NCI-H345 (cell line): ENCODE data around the gene NQO2.
A peak's percentile ranks its signal among the peaks of the same experiment; 100 is the strongest.
"Not testable (repeated sequence)": the region's sequence is repeated elsewhere in the genome, so short reads cannot be mapped to it uniquely, and the experiment has no call there.

Source experiments
- DNase-seq: peaks from one replicate; lab custom pipeline; 2025; lab: John Stamatoyannopoulos, UW

The NQO2 gene

DNA sequence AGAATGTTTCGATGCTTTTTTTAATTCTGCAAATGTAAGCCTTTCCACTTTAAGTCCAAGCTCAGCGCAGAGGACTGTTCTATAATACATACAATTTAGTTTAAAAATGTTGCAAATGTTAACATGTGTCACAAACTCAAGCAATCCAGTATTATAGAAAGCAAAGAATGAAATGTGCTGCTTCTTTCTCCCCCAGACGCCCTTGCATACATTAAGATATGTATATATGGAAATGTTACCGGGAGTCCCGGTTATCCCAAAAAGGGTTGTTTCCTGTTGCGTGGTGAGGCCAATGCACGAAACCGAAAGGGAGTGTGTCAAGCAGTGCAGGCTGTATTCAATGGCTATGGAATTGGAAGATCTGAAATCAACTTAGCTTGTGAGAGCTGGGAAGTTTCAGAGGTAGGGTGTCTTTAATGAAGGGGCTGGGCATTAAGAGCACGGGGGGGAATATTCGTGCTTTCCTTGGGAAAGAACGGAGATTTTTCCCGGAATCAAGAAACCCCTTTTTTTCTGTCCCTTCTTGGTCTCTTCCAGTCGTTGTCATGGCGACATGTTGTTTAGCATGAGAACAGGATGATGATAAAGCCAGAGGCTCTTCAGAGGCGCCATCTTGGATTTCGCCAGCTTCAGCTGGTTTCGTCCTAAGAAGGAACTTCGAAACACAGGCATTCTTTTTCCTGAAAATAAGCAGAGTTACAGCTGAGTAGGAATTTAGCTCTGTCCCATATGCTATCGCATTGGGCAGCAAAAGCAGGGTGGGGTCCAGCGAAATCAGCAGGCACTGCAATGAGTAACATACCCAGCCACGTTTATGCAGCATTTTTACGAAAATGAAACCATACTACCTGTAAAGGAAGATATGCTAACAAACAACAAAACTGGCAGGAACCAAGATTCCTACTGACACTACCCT is 10.1 kb upstream of the NQO2 start:
- DNase-seq = peak; percentile 76

DNA sequence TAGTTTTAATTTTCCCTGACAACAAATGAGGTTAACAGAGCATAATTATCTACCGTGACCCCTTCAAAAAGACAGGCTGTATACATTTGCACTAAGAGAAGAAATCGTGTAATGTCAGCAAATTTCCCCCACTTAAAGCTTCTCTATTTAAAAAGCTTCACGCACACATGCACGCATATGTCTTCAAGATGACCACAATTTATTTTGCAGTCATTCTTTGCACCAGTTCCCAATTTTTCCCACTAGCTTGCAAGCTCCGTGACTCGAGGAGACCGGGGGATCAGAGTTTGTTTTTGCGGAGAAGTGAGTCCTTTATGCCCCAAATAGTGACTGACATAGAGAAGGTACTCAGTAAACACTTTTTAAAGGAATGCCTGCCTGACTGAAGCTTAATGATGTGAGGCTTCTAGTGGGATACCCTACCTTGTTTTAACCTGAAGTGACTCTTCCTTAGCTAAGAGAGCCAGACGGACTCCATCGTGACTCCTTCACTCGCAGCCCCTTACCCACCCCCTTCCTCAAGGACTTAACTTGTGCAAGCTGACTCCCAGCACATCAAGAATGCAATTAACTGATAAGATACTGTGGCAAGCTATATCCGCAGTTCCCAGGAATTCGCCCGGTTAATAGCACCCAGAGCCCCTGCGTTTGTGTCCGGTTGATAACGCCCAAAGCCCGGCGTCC is 9.3 kb upstream of the NQO2 start:
- no peak for DNase-seq

DNA sequence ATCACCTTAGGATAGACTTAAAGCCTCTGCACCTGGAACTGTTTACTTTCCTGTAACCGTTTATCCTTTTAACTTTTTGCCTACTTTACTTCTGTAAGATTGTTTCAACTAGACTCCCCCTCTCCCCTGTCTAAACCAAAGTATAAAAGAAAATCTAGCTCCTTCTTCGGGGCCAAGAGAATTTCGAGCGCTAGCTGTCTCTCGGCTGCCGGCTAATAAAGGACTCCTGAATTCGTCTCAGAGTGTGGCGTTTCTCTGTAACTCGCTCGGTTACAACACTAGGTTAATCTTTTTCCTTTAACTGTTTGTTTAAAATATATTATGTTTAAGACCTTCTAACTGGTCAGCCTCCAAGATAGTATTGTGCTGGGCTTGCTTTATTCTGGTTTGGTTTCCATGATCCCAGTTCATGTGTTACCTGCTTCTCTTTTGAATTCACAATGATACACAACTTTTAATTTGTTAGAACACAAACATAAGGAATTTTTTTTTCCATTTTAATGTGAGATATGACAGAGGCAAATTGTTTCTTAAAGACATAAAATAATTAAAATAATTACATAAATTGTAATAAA is 8.7 kb upstream of the NQO2 start:
- DNase-seq = no peak

DNA sequence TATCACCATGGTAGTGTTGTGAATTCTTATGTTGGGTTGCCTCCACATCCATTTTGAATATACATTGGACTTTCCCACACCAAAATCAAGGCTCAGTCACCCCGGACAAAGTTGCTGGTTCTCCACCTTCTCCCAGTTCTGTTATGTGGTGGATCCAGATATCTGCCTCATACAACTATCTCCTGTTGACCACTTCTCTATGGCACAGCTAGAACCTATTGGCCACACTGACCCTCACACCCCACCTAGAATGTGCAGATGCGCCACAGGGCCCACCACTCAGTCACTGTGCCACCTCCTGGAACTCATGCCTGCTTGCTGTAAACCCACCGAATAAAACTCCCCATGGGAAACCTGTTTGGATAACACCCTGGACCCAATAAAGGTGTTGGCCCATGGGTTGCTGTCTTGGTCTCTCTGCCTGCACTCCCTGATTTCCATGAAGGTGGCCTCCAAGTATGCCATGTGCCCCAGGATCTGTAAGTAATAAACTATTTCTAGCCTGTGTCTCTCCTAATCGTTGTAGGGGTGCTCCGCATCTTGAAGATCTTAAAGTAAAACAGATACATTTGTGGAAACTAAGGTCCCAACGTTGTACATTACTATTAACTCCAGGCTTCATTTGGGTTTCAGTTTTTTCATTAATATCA is 7.2 kb upstream of the NQO2 start:
- no peak for DNase-seq

DNA sequence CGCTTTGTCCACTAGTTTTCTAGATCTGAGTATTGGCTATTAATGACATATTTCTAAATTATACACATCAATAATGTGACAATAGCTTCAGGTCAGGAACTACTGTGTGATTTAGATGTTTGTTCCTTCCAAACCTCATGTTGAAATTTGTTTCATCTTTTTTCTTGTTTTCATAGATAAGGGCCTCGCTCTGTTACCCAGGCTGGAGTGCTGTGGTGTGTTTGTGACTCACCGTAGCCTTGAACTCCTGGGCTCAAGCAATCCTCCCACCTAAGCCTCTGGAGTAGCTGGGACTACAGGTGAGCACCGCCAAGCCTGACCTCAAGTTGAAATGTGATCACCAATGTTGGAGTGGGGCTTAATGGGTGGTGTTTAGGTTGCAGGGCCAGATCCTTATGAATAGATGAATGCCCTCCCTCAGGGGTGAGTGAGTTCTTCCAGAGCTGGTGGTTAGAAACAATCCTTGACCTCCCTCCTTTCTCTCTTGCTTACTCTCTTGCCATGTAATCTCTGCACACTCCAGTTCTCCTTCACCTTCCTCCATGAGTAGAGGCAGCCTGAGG is 5.9 kb upstream of the NQO2 start:
- no peak for DNase-seq

DNA sequence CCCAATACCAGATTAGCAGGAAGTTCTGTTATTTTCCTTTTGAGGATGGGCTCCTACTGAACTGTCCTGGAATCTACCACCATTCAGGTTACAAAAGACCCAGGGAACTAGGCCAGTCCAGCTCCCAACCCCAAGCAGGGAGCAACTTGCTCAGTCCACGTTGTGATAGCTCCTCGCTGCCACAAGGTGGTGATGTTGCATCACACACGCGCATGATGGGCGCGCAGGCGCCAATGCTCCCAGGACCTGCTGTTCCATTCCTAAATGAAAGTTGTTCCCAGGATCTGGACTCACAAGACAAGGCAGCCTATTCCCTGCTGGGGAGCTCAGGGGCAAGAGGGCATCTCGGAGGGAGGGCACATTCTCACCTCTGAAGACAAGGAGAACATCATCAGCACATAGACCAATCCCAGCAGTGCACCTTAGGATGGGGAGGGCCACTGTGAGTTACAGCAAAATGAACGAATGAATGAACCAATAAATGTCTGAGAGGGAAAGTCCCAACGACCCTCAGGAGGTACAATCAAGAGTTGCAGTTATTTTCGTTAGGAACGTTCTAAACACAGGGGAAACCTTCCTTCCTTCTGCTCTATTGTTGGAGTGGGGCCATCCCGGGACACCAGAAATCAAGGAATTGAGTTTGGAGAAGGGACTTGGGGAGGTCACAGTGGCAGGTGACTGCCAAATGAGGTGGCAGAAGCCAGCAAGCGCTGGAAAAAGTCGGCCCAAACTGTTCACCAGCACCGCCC is 1.3 kb upstream of the NQO2 start:
- DNase-seq = not testable (repeated sequence)

DNA sequence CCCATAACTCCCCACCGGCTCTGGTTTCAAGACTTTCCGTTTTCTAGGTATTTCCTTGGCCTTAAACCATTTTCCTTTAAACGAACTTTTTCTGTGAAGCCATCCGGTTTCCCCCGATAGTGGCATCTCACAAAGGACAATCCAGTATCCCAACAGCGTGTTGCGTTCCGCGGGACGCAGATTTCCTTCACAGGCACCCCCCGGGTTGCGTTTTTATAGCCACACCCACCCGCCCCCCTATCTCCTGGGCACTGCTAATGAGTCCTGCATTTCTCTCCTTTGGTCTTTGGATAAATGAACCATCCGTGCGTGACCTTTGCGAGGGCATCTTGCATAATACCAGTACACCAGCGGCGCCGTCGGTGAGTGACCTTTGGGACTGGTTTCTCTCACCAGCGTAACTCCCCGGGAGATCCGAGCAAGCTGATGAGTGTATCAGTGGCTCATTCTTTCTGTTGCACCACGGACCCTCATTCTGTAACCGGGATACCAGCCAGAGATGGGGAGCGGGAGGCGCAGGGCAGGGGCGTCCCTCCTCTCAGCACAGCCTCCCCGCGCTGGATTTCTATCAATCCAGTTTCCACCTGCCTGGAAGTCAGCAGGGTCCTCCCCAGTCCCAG is 586 bp upstream of the NQO2 start:
- peak; percentile 22 for DNase-seq

DNA sequence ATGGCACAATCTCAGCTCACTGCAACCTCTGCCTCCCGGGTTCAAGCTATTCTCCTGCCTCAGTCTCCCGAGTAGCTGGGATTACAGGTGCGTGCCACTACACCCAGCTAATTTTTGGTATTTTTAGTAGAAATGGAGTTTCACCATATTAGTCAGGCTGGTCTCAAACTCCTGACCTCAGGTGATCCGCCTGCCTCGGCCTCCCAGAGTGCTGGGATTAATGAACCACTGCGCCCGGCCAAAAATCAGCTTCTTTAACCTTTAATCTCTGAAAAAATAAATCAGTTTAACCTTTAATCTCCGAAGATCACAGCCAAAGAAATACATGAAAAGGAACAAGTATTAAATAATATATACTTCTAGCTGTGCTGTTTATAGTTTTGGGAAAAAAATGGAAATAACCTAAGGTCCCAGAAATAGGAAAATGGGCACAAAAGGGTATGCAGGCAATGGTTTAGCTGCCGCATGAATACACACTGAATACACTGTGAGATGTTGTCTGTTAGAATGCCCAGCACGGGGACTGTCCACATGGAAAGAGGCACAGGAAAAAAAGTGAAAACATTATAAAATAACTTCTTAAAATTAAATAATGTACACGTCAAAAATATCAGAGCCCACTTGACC is 1.6 kb downstream of the NQO2 start:
- DNase-seq = no peak

DNA sequence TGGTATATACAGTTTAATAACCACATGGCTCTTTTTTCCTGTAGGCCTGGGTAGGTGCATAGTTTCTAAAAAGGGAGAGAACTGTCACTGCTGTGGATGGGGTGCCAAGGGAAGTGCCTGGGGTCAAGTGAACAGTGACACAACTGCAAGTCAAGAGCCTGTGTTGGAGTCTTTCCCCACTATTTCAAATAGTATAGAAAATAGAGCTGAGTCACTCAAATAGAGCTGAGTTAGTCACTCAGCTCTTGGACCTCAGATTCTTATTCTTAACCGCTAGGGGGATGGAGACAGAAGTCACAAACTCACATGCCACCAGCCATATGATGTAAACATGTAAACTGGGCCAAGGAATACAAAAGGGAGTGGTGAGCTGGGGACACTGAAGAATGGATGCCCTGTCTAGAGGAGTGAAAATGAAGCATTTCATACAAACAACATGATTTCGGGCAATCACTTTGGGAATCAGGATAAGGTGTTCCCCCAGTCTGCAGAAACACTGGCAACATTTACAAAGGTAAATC is 2.1 kb downstream of the NQO2 start:
- DNase-seq = no peak

DNA sequence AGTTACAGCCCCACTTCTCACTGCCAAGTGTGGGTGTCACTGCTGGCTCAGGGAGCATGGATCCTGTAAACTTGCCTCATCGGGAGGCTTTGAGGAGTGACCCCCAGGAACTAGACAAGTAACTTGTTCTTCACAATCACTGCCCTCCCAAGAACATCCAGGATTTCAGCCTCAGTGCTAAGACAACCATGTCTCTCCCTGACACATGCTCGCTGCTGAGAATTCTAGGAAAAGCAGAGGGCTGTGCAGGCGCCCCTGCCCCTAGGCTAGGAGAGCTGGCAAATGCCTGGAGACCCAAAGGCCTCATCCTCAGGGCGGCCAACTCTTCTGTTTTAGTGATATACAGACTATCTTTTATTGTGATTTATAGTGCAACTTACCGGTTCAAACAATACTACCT is 3.5 kb downstream of the NQO2 start:
- not testable (repeated sequence) for DNase-seq

DNA sequence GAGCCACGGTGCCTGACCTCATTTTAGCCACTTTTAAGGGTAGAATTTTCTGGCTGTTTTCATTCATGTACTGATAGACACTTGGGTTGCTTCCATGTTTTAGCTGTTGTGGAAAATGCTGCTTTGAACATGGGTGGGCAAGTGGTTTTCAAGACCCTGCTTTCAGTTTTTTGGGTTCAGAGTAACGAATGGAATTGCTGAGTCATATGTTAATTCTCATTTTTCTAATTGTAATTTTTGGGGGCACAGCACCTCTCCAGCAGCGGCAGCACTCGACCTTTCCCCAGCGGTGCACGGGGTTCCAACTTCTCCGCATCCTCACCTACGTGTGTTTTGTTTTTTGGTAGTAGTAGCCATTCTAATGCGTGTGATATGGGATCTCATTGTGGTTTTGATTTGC is 5.4 kb downstream of the NQO2 start:
- no peak for DNase-seq

DNA sequence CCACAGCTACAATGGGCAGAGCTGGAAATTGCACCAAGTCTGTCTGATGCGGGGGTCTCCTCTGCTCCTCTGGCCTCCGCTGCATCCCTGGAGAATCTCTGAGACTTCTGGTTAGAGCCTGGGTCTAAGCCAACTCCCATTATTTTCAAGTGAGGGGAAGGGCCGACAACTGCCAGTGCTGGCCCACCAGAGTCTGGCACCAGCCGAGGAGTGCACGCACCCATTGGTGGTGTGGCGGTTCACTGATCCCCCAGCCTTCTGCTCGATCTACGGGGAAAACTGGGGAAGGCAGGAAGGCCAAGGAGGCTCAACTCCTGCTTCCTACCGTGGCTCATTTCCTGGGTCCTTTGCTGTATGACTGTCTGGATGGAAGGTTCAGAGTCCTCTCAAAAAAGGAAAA is 6.2 kb downstream of the NQO2 start:
- no peak for DNase-seq

DNA sequence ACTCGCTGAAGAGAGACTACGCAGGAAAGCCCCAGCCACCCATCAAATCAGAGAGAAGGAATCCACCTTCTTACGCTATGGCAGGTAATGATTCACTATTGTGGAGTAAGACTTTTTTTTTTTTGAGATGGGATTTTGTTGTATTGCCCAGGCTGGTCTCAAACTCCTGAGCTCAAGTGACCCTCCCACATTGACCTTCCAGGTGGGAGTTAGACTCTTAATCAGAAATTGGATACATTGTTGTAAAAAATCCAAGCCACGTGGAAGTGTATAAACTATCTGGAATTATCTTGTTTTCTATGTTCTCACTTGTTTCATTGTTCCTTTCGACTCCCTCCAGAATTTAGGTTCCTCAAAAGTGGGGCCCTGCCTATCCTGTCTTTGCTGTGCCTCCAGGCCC is 6.8 kb downstream of the NQO2 start:
- no peak for DNase-seq

DNA sequence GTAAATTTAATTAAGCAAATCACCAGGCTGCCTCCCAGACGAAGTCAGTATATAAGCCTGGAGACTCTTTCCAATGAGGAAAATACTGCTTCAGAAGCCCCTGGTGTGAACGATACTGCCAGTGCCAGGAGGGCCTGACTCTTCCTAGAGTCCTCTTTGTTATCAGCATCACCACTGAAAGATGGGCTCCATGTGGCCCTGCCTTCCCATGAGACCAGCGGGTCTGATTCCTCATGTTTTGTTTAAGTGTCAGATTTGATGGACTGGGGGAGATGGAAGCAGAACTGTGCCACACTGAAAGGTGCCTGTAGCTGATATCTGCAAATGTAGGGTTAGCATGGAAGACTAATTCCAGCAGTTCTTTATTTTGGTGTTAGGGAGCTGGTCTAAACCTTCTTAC is 7.9 kb downstream of the NQO2 start:
- no peak for DNase-seq

DNA sequence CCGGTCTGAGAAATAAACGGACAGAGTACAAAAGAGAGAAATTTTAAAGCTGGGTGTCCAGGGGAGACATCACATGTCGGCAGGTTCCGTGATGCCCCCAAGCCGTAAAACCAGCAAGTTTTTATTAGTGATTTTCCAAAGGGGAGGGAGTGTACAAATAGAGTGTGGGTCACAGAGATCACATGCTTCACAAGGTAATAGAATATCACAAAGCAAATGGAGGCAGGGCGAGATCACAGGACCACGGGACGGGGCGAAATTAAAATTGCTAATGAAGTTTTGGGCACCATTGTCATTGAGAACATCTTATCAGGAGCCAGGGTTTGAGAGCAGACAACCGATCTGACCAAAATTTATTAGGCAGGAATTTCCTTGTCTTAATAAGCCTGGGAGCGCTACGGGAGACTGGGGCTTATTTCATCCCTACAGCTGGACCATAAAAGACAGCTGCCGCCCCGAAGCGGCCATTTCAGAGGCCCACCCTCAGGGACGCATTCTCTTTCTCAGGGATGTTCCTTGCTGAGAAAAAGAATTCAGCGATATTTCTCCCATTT is 9.1 kb downstream of the NQO2 start:
- not testable (repeated sequence) for DNase-seq

DNA sequence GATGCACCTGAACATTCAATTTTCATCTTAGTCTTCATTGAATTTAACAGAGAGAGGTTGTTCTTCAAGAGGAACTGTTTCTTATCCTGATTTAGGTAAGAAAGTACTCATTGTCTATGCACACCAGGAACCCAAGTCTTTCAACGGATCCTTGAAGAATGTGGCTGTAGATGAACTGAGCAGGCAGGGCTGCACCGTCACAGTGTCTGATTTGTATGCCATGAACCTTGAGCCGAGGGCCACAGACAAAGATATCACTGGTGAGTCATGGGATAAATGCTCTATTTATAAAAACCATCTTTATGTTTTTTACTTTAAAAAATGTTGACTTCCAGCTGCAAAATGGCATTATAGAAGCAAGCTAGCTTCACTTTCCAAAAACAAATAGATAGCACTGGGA is 10.2 kb downstream of the NQO2 start:
- DNase-seq = no peak

DNA sequence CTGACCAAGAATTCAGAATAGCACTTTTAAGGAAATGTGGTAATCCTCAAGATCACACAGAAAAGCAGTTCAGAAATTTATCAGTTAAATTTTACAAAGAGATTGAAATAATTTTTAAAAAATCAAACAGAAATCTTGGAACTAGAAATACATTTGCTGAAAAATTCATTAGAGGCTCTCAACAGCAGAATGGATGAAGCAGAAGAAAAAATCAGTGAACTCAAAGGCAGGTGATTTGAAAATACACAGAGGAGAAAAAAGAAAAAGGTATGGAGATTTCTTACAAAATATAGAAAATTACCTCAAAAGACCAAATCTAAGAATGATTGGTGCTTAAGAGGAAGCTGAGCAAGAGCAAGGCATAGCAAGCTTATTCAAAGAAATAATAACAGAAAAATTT is 11.5 kb downstream of the NQO2 start:
- no peak for DNase-seq

DNA sequence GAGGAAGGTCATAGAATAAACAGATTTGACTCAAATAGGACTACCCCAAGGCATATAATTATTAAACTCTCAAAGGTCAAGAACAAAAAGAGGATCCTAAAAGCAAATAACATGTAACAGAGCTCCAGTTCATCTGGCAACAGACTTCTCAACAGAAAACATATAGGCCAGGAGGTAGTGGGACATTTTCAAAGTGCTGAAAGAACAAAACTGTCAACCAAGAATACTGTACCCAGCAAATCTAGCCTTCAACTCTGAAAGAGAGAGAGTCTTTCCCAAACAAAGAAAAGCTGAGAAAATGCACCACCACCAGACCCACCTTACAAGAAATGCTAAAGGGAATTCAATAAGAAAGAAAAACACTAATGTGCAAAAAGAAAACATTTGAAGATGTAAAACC is 11.9 kb downstream of the NQO2 start:
- no peak for DNase-seq

DNA sequence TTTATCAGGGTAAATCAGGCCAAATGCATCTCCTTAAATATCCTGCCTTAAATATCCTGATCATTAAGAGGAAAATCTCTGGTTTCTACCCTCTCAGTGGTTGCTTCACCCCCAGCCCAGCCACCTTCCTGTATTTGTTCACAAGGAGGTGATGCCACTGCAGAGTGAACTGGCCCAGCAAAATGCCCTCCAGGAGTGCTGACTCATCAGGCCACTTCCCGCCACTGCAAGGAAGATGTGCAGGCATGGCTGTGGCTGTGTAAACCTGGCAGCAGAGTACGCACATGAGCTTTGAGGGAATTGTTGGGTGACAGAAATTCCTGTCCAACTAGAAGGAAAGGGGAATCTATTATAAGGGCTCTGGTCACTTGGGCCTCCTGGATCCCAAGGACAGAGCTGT is 13.8 kb downstream of the NQO2 start:
- DNase-seq = no peak
